GM12891 (cell line): ENCODE results near the gene FSTL5.

Source experiments
- PAX5 ChIP-seq: IDR thresholded peaks from 2 replicates; pipeline ENCODE4 v1.6.1; 2011; ENCODE audit warnings: low read length, moderate library complexity, mild to moderate bottlenecking; ENCODE audit not compliant: insufficient read depth, severe bottlenecking
- POLR2A ChIP-seq: IDR thresholded peaks from 2 replicates; pipeline ENCODE4 v1.6.1; 2011; ENCODE audit warnings: low read depth, low read length, control low read depth
- POLR2AphosphoS5 ChIP-seq: IDR thresholded peaks from 2 replicates; pipeline ENCODE4 v1.6.1; 2011; ENCODE audit warnings: low read depth, low read length, control low read depth
- SPI1 ChIP-seq: IDR thresholded peaks from 2 replicates; pipeline ENCODE4 v1.6.1; 2011; ENCODE audit warnings: low read depth, low read length, control low read depth
- TAF1 ChIP-seq: IDR thresholded peaks from 2 replicates; pipeline ENCODE4 v1.6.1; 2011; ENCODE audit warnings: low read depth, low read length, control low read depth

DNA sequence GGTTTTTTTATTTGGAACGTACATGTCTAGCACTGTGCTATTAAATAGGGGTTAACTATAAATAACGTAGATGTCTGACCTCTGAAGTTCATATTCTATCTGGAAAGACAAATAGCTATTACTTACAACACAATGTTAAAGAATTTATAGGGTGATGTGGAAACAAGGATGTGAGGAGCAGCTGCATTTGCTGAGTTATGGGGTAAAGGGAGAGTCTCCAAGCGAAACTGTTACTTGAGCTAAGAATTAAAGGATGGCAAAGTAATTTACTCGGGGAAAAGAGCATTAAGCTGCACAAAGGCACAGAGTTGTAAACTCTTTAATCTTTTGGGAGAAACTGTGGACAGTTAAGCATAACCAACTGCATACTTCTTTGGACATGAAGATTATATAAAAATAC lies 117.7 kb downstream of the FSTL5 start:
- TF ChIP-seq POLR2AphosphoS5 (no peak), POLR2A (no peak), SPI1 (no peak), PAX5 (no peak), TAF1 (no peak)
